UCSD-AML1 (cell line): ENCODE results near the gene CLECL1.
"Not testable (repeated sequence)": the region's sequence is repeated elsewhere in the genome, so short reads cannot be mapped to it uniquely, and the experiment has no call there.

Experiments
- DNase-seq: peaks from one replicate; lab custom pipeline; 2025; ENCODE audit not compliant: unreplicated experiment; lab: John Stamatoyannopoulos, UW

CLECL1 gene

GRCh38 chr12:9724023-9724422, 8.9 kb downstream of the CLECL1 start:
- DNase-seq: no peak

- DNase-seq: no peak
Observed at GRCh38 chr12:9721394-9722092, 11.4 kb downstream of the CLECL1 start.

GRCh38 chr12:9719790-9720189, 13.1 kb downstream of the CLECL1 start:
- DNase-seq: no peak

- no peak for DNase-seq
Observed at GRCh38 chr12:9718968-9719367, 13.9 kb downstream of the CLECL1 start.

GRCh38 chr12:9717070-9717925, 15.6 kb downstream of the CLECL1 start:
- no peak for DNase-seq

- not testable (repeated sequence) for DNase-seq
Observed at GRCh38 chr12:9713032-9713558, 19.8 kb downstream of the CLECL1 start.

GRCh38 chr12:9711664-9712063, 21.2 kb downstream of the CLECL1 start:
- DNase-seq: no peak

- no peak for DNase-seq
Observed at GRCh38 chr12:9710584-9711375, 22.1 kb downstream of the CLECL1 start.

GRCh38 chr12:9708853-9709252, 24.0 kb downstream of the CLECL1 start:
- DNase-seq: no peak

- no peak for DNase-seq
Observed at GRCh38 chr12:9707864-9708808, 24.8 kb downstream of the CLECL1 start.

GRCh38 chr12:9707356-9707755, 25.5 kb downstream of the CLECL1 start:
- DNase-seq: no peak

- DNase-seq: no peak
Observed at GRCh38 chr12:9706086-9706685, 26.7 kb downstream of the CLECL1 start.

- DNase-seq: not testable (repeated sequence)
Observed at GRCh38 chr12:9704561-9704960, 28.3 kb downstream of the CLECL1 start.

- DNase-seq: peak; percentile 30
Observed at GRCh38 chr12:9702255-9702654, 30.6 kb downstream of the CLECL1 start.

- DNase-seq: no peak
Observed at GRCh38 chr12:9701380-9702154, 31.3 kb downstream of the CLECL1 start.

GRCh38 chr12:9700606-9700956, 32.3 kb downstream of the CLECL1 start:
- no peak for DNase-seq

- DNase-seq: no peak
Observed at GRCh38 chr12:9699898-9700605, 32.8 kb downstream of the CLECL1 start.

- DNase-seq: no peak
Observed at GRCh38 chr12:9699269-9699897, 33.5 kb downstream of the CLECL1 start.
